Measurements from ENCODE around the gene BUB1.

- TF ChIP-seq CTCF (IDR thresholded peaks at IDR 0.05 in 8 of 11, conservative IDR thresholded peaks at IDR 0.05 in 3 of 11): no peak
- no peak for TF ChIP-seq POLR2AphosphoS5 (IDR thresholded peaks at IDR 0.05)
- TF ChIP-seq POLR2A (IDR thresholded peaks at IDR 0.05): no peak
These were observed 4.4 kb upstream of the BUB1 start for GRCh38 chr2:110682267-110682666.
